Tibial nerve (tissue), 4 donors: ENCODE results near the gene FBXL22.

Experiments used
- EP300 ChIP-seq, 2 donors: sonication (generic); formaldehyde crosslinking; IDR thresholded peaks; one replicate each; pipeline ENCODE4 v1.6.1; 2017; ENCODE audit warnings: antibody characterized with exemption in 2 of 2, mild to moderate bottlenecking in 1 of 2
- TF ChIP-seq, protein P1 (sequence below), 5 experiments: fragments of 200-600 bp in 3 of 5; fragments of 450-650 bp in 2 of 5; sonication (generic) in 3 of 5; IDR thresholded peaks; one replicate each; pipeline ENCODE4 v1.5.1; 2016 to 2019; ENCODE audit warnings: antibody characterized with exemption in 5 of 5, mild to moderate bottlenecking in 3 of 5, moderate library complexity in 2 of 5

DNA sequence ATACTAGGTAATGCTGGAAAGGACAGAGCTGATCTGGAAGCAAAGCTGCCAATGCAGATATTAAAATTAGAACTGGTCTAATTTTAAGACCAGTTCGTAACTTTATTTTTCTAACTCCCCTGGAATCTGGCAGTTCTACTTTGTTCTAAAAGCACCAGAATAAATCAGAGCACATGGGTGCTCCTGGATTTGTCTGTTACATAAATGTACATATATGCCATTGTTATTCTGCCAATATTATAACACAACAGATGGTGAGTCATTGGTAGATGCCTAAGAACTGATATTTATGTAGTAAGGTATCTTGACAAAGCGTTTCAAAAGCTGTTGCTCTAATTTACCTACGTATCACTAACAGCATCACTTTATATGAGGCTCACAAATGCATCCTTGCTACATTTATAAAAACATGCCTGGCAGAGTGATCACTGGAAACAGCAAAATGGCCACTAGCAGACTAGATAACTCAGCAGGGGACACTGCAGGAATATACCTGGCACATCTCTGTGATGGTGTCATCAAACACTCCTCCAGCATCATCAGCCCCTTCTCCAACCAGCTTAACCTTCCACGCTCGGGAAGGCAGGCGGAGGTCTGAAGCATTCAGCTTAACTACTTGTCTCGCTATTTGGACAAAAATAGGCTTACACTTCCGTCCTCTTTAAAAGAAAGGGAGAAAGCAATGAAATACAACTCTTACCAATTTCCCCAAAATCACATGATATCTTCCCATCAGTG is 26.2 kb downstream of the FBXL22 start:
- TF ChIP-seq, protein P1, sequence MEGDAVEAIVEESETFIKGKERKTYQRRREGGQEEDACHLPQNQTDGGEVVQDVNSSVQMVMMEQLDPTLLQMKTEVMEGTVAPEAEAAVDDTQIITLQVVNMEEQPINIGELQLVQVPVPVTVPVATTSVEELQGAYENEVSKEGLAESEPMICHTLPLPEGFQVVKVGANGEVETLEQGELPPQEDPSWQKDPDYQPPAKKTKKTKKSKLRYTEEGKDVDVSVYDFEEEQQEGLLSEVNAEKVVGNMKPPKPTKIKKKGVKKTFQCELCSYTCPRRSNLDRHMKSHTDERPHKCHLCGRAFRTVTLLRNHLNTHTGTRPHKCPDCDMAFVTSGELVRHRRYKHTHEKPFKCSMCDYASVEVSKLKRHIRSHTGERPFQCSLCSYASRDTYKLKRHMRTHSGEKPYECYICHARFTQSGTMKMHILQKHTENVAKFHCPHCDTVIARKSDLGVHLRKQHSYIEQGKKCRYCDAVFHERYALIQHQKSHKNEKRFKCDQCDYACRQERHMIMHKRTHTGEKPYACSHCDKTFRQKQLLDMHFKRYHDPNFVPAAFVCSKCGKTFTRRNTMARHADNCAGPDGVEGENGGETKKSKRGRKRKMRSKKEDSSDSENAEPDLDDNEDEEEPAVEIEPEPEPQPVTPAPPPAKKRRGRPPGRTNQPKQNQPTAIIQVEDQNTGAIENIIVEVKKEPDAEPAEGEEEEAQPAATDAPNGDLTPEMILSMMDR (IDR thresholded peaks at IDR 0.05): no peak
- TF ChIP-seq EP300 (IDR thresholded peaks at IDR 0.05): no peak
